ENCODE measurements around the gene S100A4.
A peak's percentile ranks its signal among the peaks of the same experiment; 100 is the strongest.
"Not testable (repeated sequence)": the region's sequence is repeated elsewhere in the genome, so short reads cannot be mapped to it uniquely, and the experiment has no call there.

S100A4 gene

GRCh38 chr1:153567621-153568366 is 22.2 kb upstream of the S100A4 start:
- peak; percentile 48 to 65 (median 49) for DNase-seq (ENCODE audit: low read depth in 2 of 3, low spot score in 1 of 3)

GRCh38 chr1:153566414-153567371 is 21.1 kb upstream of the S100A4 start:
- DNase-seq (ENCODE audit: low read depth in 2 of 3, low spot score in 1 of 3) = peak; percentile 83 to 87 (median 86)

GRCh38 chr1:153565529-153566374 is 20.1 kb upstream of the S100A4 start, which contains the start of gene S100A2:
Gene S100A2 (minus strand): TSS chr1:153565844. CDS start chr1:153563877, 1,967 bp downstream.
- peak in 2 of 3 donors; percentile 45 to 51 for DNase-seq (ENCODE audit: low read depth in 2 of 3, low spot score in 1 of 3)

- no peak for DNase-seq (ENCODE audit: low read depth in 2 of 3, low spot score in 1 of 3)
These were observed 18.4 kb upstream of the S100A4 start for GRCh38 chr1:153563991-153564390.

- no peak for DNase-seq (ENCODE audit: low read depth in 2 of 3, low spot score in 1 of 3)
These were observed 17.9 kb upstream of the S100A4 start for GRCh38 chr1:153563483-153563901.

- DNase-seq (ENCODE audit: low read depth in 2 of 3, low spot score in 1 of 3) = not testable (repeated sequence)
These were observed 16.4 kb upstream of the S100A4 start for GRCh38 chr1:153562021-153562420.

- DNase-seq (ENCODE audit: low read depth in 2 of 3, low spot score in 1 of 3) = no peak
These were observed 15.9 kb upstream of the S100A4 start for GRCh38 chr1:153561466-153561985.

GRCh38 chr1:153560771-153561465 is 15.3 kb upstream of the S100A4 start:
- no peak for DNase-seq (ENCODE audit: low read depth in 2 of 3, low spot score in 1 of 3)

- no peak for DNase-seq (ENCODE audit: low read depth in 2 of 3, low spot score in 1 of 3)
These were observed 14.6 kb upstream of the S100A4 start for GRCh38 chr1:153560241-153560640.

- no peak for DNase-seq (ENCODE audit: low read depth in 2 of 3, low spot score in 1 of 3)
These were observed 12.3 kb upstream of the S100A4 start for GRCh38 chr1:153557877-153558276.

GRCh38 chr1:153556348-153556747 is 10.7 kb upstream of the S100A4 start:
- DNase-seq (ENCODE audit: low read depth in 2 of 3, low spot score in 1 of 3) = no peak

GRCh38 chr1:153553830-153554541 is 8.4 kb upstream of the S100A4 start:
- no peak for DNase-seq (ENCODE audit: low read depth in 2 of 3, low spot score in 1 of 3)

- DNase-seq (ENCODE audit: low read depth in 2 of 3, low spot score in 1 of 3) = no peak
These were observed 7.5 kb upstream of the S100A4 start for GRCh38 chr1:153553096-153553495.

GRCh38 chr1:153552335-153552734 is 6.7 kb upstream of the S100A4 start:
- no peak for DNase-seq (ENCODE audit: low read depth in 2 of 3, low spot score in 1 of 3)

- no peak for DNase-seq (ENCODE audit: low read depth in 2 of 3, low spot score in 1 of 3)
These were observed 5.4 kb upstream of the S100A4 start for GRCh38 chr1:153550827-153551500.

- DNase-seq (ENCODE audit: low read depth in 2 of 3, low spot score in 1 of 3) = no peak
These were observed 4.8 kb upstream of the S100A4 start for GRCh38 chr1:153550398-153550758.

GRCh38 chr1:153549741-153550397 is 4.3 kb upstream of the S100A4 start:
- no peak for DNase-seq (ENCODE audit: low read depth in 2 of 3, low spot score in 1 of 3)

Data from stimulated activated CD4-positive, alpha-beta T cell treated with anti-CD3 and anti-CD28 coated beads, Interleukin-12 subunit alpha, Interleukin-12 subunit beta, amount 100 ng/mL, for 48 hours (primary cell).